SK-N-SH (cell line): ENCODE results near the gene PPP6R2. TPM values are rescaled to one million over a fixed set of nuclear protein-coding genes. Genes with fewer than 3 reads are reported as not detected.

Source experiments
- CTCF ChIA-PET: fragments of 300-600, 350-600 bp; formaldehyde crosslinking; extraction: SDS; loops from one replicate; lab custom pipeline; 2021; lab: Yijun Ruan, JAX
- POLR2A ChIA-PET: fragments of 350-600 bp; sonication (Branson Sonifier 250); formaldehyde crosslinking; extraction: SDS; loops from one replicate; lab custom pipeline; 2020; ENCODE audit warnings: antibody characterized with exemption, inconsistent platforms; lab: Yijun Ruan, JAX
- DNase-seq: peaks from one replicate; pipeline ENCODE4 v3.0.0; 2012
- H2AFZ ChIP-seq: fragments of 200-600 bp; sonication (generic); 2 replicates; pipeline ENCODE4 v1.8.1; 2016; ENCODE audit warnings: antibody characterized with exemption, mild to moderate bottlenecking, low read depth
- H3F3A ChIP-seq: fragments of 200-600 bp; sonication (generic); replicated peaks from 2 replicates; pipeline ENCODE3; 2016; ENCODE audit warnings: antibody characterized with exemption, mild to moderate bottlenecking; ENCODE audit not compliant: insufficient read depth
- H3K27ac ChIP-seq, 2 experiments: fragments of 200-500 bp in 1 of 2; fragments of 200-600 bp in 1 of 2; sonication (Bioruptor generic) in 1 of 2; sonication (generic), shearing (Covaris generic) in 1 of 2; 2 replicates each; pipeline versions ENCODE4 v1.5.1 to v1.6.1; 2014 to 2016; ENCODE audit warnings: low read depth in 2 of 2, inconsistent platforms in 1 of 2, low read length in 1 of 2, mild to moderate bottlenecking in 1 of 2, mixed read lengths in 1 of 2
- H3K27me3 ChIP-seq: fragments of 200-600 bp; sonication (generic), shearing (Covaris generic); 2 replicates; pipeline ENCODE4 v1.6.1; 2016; ENCODE audit warnings: mixed run types; ENCODE audit not compliant: insufficient read depth
- H3K36me3 ChIP-seq, 2 experiments: fragments of 200-500 bp in 1 of 2; fragments of 200-600 bp in 1 of 2; sonication (Bioruptor generic) in 1 of 2; sonication (generic) in 1 of 2; replicated peaks in 1 of 2; 2 replicates each; pipeline versions ENCODE3 to v1.5.1; 2014 to 2016; ENCODE audit warnings: low read length in 1 of 2, mild to moderate bottlenecking in 1 of 2; ENCODE audit not compliant: insufficient read depth in 2 of 2, control insufficient read depth in 1 of 2
- H3K4me1 ChIP-seq, 2 experiments: fragments of 200-500 bp in 1 of 2; fragments of 200-600 bp in 1 of 2; sonication (Bioruptor generic) in 1 of 2; sonication (generic), shearing (Covaris generic) in 1 of 2; 2 replicates each; pipeline versions ENCODE4 v1.5.1 to v1.6.1; 2014 to 2016; ENCODE audit warnings: low read depth in 1 of 2, low read length in 1 of 2, mixed run types in 1 of 2; ENCODE audit not compliant: insufficient read depth in 2 of 2, control insufficient read depth in 1 of 2
- H3K4me2 ChIP-seq: fragments of 200-600 bp; sonication (generic), shearing (Covaris generic); 2 replicates; pipeline ENCODE4 v1.6.1; 2017; ENCODE audit warnings: mixed run types
- H3K4me3 ChIP-seq, 2 experiments: fragments of 200-500 bp in 1 of 2; fragments of 200-600 bp in 1 of 2; sonication (Bioruptor generic) in 1 of 2; sonication (generic), shearing (Covaris generic) in 1 of 2; 2 replicates each; pipeline versions ENCODE4 v1.5.1 to v1.8.1; 2014 to 2016; ENCODE audit warnings: low read depth in 2 of 2, inconsistent platforms in 1 of 2, low read length in 1 of 2, mild to moderate bottlenecking in 1 of 2, mixed read lengths in 1 of 2, moderate library complexity in 1 of 2
- H3K79me2 ChIP-seq: fragments of 200-600 bp; sonication (generic); 2 replicates; pipeline ENCODE4 v1.8.1; 2017; ENCODE audit warnings: mild to moderate bottlenecking; ENCODE audit not compliant: insufficient read depth
- H3K9ac ChIP-seq: fragments of 200-600 bp; sonication (generic); 2 replicates; pipeline ENCODE4 v1.6.1; 2017; ENCODE audit warnings: mixed run types
- H3K9me2 ChIP-seq: fragments of 200-600 bp; sonication (generic); 2 replicates; pipeline ENCODE4 v1.6.1; 2017; ENCODE audit warnings: mixed run types
- H3K9me3 ChIP-seq: fragments of 200-600 bp; sonication (generic); 2 replicates; pipeline ENCODE4 v1.6.1; 2017; ENCODE audit warnings: mixed run types, mild to moderate bottlenecking, moderate library complexity
- H4K20me1 ChIP-seq: fragments of 200-600 bp; sonication (generic); 2 replicates; pipeline ENCODE4 v1.6.1; 2017; ENCODE audit warnings: mild to moderate bottlenecking, mixed run types; ENCODE audit not compliant: insufficient read depth
- CHD2 ChIP-seq: fragments of 150-350 bp; IDR thresholded peaks from 2 replicates; pipeline ENCODE4 v1.6.1; 2018; ENCODE audit warnings: low read length; ENCODE audit not compliant: partially characterized antibody
- EP300 ChIP-seq, 2 experiments: IDR thresholded peaks; 2 replicates each; pipeline versions ENCODE4 v1.4.0 to v1.6.1; 2012; ENCODE audit warnings: borderline replicate concordance in 1 of 2, low read depth in 1 of 2, low read length in 1 of 2
- FOSL2 ChIP-seq: IDR thresholded peaks from 2 replicates; pipeline ENCODE4 v1.4.0; 2012; ENCODE audit warnings: low read depth, mild to moderate bottlenecking, moderate library complexity, borderline replicate concordance
- GATA2 ChIP-seq: sonication (generic); formaldehyde crosslinking; IDR thresholded peaks from 2 replicates; pipeline ENCODE4 v1.5.0; 2020; ENCODE audit warnings: mild to moderate bottlenecking, missing genetic modification reagents
- MEF2A ChIP-seq: IDR thresholded peaks from 2 replicates; pipeline ENCODE4 v1.4.0; 2012; ENCODE audit warnings: low read depth, borderline replicate concordance
- NRF1 ChIP-seq: IDR thresholded peaks from 2 replicates; pipeline ENCODE4 v1.6.1; 2012; ENCODE audit warnings: low read depth, mild to moderate bottlenecking, low read length
- RXRA ChIP-seq: IDR thresholded peaks from 2 replicates; pipeline ENCODE4 v1.4.0; 2012; ENCODE audit warnings: low read depth, mild to moderate bottlenecking, borderline replicate concordance
- SIN3A ChIP-seq: IDR thresholded peaks from 2 replicates; pipeline ENCODE4 v1.6.1; 2012; ENCODE audit warnings: low read depth, mild to moderate bottlenecking, low read length, moderate library complexity, borderline replicate concordance
- WGBS: methylation state at CpG from one replicate; pipeline ENCODE4 v1.1.6; 2017; ENCODE audit warnings: low lambda C conversion rate; 5-methylcytosine and 5-hydroxymethylcytosine counted together
- polyA plus RNA-seq, 3 experiments: library from polyadenylated mRNA; depleted of rRNA; stranded (reverse); fragments of >200 nt; gene quantifications; 2 replicates each; pipeline ENCODE4 v1.2.3, GENCODE V29; 2012
- TF ChIP-seq, protein P1 (sequence below): IDR thresholded peaks from 2 replicates; pipeline ENCODE4; 2012
- TF ChIP-seq, protein P2 (sequence below): IDR thresholded peaks from 2 replicates; pipeline ENCODE4 v1.4.0; 2012; ENCODE audit warnings: low read depth, borderline replicate concordance
- TF ChIP-seq, protein P3 (sequence below): IDR thresholded peaks from 2 replicates; pipeline ENCODE4 v1.6.1; 2012; ENCODE audit warnings: mild to moderate bottlenecking, low read depth, low read length, moderate library complexity
- TF ChIP-seq, protein P4 (sequence below): fragments of 150-350 bp; IDR thresholded peaks from 2 replicates; pipeline ENCODE4 v1.6.1; 2016; ENCODE audit warnings: mild to moderate bottlenecking, low read depth, low read length
- TF ChIP-seq, protein P5 (sequence below): IDR thresholded peaks from 2 replicates; pipeline ENCODE4 v1.4.0; 2012; ENCODE audit warnings: low read depth

Gene PPP6R2
- polyA plus RNA-seq, 1 of the 3 experiments (the other 2 are of a cell fraction), result 45.7 TPM

DNA sequence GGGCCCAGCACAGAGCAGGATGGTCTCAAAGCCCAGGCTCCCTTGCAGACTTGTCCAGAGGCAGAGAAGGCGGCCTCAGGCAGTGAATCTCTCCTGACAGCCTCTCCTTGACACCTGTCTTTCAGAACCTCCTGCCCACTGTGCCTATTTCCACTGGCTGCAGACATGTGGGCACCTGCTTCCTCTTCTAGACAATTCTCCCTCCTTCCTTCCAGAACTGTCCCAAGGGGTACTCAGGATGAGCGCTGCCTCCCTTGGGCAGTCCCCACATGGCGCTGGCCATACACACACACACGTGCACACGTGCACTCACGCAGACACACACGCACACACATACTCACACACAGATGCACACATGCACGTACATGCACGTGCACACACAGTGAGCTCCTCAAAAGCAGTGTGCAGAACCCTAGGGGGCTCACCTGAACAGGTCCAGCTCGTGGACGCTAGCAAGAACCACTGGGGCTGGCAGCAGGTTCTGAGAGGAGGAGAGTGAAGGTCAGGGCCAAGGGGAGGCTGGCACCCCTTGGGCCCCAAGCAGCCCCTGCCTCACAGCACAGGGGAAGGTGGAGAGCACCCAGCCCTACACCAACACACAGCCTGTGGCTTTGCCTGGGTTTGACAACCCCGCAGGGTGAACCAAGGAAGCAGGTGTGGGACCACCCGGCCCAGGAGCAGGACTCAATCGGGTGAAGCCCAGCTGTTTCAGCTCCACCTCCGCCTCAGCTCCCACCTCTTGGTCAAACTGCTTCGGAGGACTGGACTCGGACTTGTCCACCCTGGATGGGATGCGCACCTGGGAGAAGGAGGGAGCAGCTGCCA is 27.6 kb upstream of the PPP6R2 start:
- Histone ChIP-seq H3F3A (no peaks in the 10 kb centered on the region), H3K79me2 (no peaks in the 10 kb centered on the region), H3K4me1 (no peaks in the 10 kb centered on the region), H3K4me2 (no peak overlapping the region), H3K9me3 (no peaks in the 10 kb centered on the region), H3K9me2 (no peaks in the 10 kb centered on the region), H3K4me3 (no peak overlapping the region), H3K9ac (no peak overlapping the region), H3K36me3 (no peaks in the 10 kb centered on the region), H4K20me1 (no peaks in the 10 kb centered on the region), H2AFZ (no peak overlapping the region), H3K27me3 (no peaks in the 10 kb centered on the region), H3K27ac (no peak overlapping the region)
- 96% methylated on average over 16 of the region's 18 CpGs for WGBS
- POLR2A ChIA-PET, result interaction anchor here (0.7 to 1.2 kb wide), 2 partner anchors 9 to 270 kb away, joined by 3 to 6 read pairs; no protein-coding TSS in a partner anchor
- TF ChIP-seq, protein P1, sequence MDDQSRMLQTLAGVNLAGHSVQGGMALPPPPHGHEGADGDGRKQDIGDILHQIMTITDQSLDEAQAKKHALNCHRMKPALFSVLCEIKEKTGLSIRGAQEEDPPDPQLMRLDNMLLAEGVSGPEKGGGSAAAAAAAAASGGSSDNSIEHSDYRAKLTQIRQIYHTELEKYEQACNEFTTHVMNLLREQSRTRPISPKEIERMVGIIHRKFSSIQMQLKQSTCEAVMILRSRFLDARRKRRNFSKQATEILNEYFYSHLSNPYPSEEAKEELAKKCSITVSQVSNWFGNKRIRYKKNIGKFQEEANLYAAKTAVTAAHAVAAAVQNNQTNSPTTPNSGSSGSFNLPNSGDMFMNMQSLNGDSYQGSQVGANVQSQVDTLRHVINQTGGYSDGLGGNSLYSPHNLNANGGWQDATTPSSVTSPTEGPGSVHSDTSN, result no peak
- TF ChIP-seq CHD2 (no peak), SIN3A (no peak), FOSL2 (no peak), RXRA (no peak), EP300 (IDR thresholded peaks at IDR 0.05; ENCODE audit: borderline replicate concordance in 1 of 2, low read depth in 1 of 2, low read length in 1 of 2) (no peak), NRF1 (no peak), GATA2 (CRISPR knock-in tag) (no peak), MEF2A (no peak)
- TF ChIP-seq, protein P2, sequence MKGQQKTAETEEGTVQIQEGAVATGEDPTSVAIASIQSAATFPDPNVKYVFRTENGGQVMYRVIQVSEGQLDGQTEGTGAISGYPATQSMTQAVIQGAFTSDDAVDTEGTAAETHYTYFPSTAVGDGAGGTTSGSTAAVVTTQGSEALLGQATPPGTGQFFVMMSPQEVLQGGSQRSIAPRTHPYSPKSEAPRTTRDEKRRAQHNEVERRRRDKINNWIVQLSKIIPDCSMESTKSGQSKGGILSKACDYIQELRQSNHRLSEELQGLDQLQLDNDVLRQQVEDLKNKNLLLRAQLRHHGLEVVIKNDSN, result no peak
- TF ChIP-seq, protein P3, sequence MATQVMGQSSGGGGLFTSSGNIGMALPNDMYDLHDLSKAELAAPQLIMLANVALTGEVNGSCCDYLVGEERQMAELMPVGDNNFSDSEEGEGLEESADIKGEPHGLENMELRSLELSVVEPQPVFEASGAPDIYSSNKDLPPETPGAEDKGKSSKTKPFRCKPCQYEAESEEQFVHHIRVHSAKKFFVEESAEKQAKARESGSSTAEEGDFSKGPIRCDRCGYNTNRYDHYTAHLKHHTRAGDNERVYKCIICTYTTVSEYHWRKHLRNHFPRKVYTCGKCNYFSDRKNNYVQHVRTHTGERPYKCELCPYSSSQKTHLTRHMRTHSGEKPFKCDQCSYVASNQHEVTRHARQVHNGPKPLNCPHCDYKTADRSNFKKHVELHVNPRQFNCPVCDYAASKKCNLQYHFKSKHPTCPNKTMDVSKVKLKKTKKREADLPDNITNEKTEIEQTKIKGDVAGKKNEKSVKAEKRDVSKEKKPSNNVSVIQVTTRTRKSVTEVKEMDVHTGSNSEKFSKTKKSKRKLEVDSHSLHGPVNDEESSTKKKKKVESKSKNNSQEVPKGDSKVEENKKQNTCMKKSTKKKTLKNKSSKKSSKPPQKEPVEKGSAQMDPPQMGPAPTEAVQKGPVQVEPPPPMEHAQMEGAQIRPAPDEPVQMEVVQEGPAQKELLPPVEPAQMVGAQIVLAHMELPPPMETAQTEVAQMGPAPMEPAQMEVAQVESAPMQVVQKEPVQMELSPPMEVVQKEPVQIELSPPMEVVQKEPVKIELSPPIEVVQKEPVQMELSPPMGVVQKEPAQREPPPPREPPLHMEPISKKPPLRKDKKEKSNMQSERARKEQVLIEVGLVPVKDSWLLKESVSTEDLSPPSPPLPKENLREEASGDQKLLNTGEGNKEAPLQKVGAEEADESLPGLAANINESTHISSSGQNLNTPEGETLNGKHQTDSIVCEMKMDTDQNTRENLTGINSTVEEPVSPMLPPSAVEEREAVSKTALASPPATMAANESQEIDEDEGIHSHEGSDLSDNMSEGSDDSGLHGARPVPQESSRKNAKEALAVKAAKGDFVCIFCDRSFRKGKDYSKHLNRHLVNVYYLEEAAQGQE, result no peak
- TF ChIP-seq, protein P4, sequence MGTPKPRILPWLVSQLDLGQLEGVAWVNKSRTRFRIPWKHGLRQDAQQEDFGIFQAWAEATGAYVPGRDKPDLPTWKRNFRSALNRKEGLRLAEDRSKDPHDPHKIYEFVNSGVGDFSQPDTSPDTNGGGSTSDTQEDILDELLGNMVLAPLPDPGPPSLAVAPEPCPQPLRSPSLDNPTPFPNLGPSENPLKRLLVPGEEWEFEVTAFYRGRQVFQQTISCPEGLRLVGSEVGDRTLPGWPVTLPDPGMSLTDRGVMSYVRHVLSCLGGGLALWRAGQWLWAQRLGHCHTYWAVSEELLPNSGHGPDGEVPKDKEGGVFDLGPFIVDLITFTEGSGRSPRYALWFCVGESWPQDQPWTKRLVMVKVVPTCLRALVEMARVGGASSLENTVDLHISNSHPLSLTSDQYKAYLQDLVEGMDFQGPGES, result no peak
- TF ChIP-seq, protein P5, sequence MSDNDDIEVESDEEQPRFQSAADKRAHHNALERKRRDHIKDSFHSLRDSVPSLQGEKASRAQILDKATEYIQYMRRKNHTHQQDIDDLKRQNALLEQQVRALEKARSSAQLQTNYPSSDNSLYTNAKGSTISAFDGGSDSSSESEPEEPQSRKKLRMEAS, result no peak
- peak; percentile 17 for DNase-seq
- CTCF ChIA-PET, result interaction anchor here (0.6 to 2.7 kb wide), 5 partner anchors 11 to 385 kb away, joined by 3 to 17 read pairs (median 7); partner anchors contain the start of gene DENND6B
